K562 (cell line): ENCODE data around the gene LAG3.

Experiments
- ARNT ChIP-seq, 2 experiments: fragments of 450-650 bp; IDR thresholded peaks; 2 replicates each; pipeline ENCODE4 v1.6.1; 2016; ENCODE audit warnings: mild to moderate bottlenecking in 1 of 2
- ASH1L ChIP-seq: fragments of 450-650 bp; IDR thresholded peaks from 2 replicates; pipeline ENCODE4 v1.6.1; 2018; ENCODE audit warnings: borderline replicate concordance, mild to moderate bottlenecking, low read depth; ENCODE audit not compliant: partially characterized antibody
- ELF1 ChIP-seq: fragments of 200-800 bp; sonication (Bioruptor generic); IDR thresholded peaks from 2 replicates; pipeline ENCODE4 v1.6.1; 2016; ENCODE audit warnings: missing genetic modification characterization, missing compliant biosample characterization
- NFE2L1 ChIP-seq: fragments of 450-650 bp; IDR thresholded peaks from 2 replicates; pipeline ENCODE4 v1.6.1; 2016; ENCODE audit warnings: missing genetic modification characterization, low read depth, mild to moderate bottlenecking, missing compliant biosample characterization, moderate library complexity, borderline replicate concordance
- POLR2A ChIP-seq: fragments of 450-650 bp; conservative IDR thresholded peaks from 2 replicates; pipeline ENCODE4 v1.6.1; 2016
- POU5F1 ChIP-seq: fragments of 150-350 bp; IDR thresholded peaks from 2 replicates; pipeline ENCODE4 v1.6.1; 2014; ENCODE audit warnings: borderline replicate concordance, low read length, low read depth, mild to moderate bottlenecking; ENCODE audit not compliant: partially characterized antibody
- RAD21 ChIP-seq, 2 experiments: fragments of 250-450 bp in 1 of 2; fragments of 450-650 bp in 1 of 2; sonication (Bioruptor Pico) in 1 of 2; formaldehyde crosslinking in 1 of 2; IDR thresholded peaks in 1 of 2; conservative IDR thresholded peaks in 1 of 2; 2 replicates each; pipeline versions ENCODE4 v1.4.0 to v1.8.0; 2020 to 2022; ENCODE audit warnings: mild to moderate bottlenecking in 2 of 2, moderate library complexity in 1 of 2
- SIN3A ChIP-seq, 2 experiments: fragments of 150-350 bp in 1 of 2; IDR thresholded peaks; 2 replicates each; pipeline ENCODE4 v1.6.1; 2011 to 2016; ENCODE audit warnings: borderline replicate concordance in 2 of 2, low read depth in 2 of 2, low read length in 2 of 2, mild to moderate bottlenecking in 2 of 2, moderate library complexity in 2 of 2; ENCODE audit not compliant: control insufficient read depth in 1 of 2
- ZEB2 ChIP-seq: fragments of 450-650 bp; IDR thresholded peaks from 2 replicates; pipeline ENCODE4 v1.6.1; 2016
- ZFP36 ChIP-seq: fragments of 150-350 bp; IDR thresholded peaks from 2 replicates; pipeline ENCODE4 v1.6.1; 2018; ENCODE audit warnings: low read length, low read depth; ENCODE audit not compliant: partially characterized antibody
- TF ChIP-seq, protein P1 (sequence below): fragments of 150-350 bp; conservative IDR thresholded peaks from 2 replicates; pipeline ENCODE4 v1.6.1; 2014; ENCODE audit warnings: low read length
- TF ChIP-seq, protein P2 (sequence below), 3 experiments: IDR thresholded peaks in 2 of 3; conservative IDR thresholded peaks in 1 of 3; 2 replicates each; pipeline ENCODE4 v1.5.1; 2011 to 2012; ENCODE audit warnings: low read length in 3 of 3, mild to moderate bottlenecking in 3 of 3, control low read depth in 2 of 3, improper control_type of control experiment in 1 of 3, inconsistent platforms in 1 of 3, low read depth in 1 of 3, mixed read lengths in 1 of 3, moderate library complexity in 1 of 3; ENCODE audit not compliant: insufficient read depth in 2 of 3
- TF ChIP-seq, protein P3 (sequence below), 2 experiments: fragments of 250-450 bp in 1 of 2; fragments of 450-650 bp in 1 of 2; sonication (Bioruptor Pico) in 1 of 2; IDR thresholded peaks; 2 replicates each; pipeline versions ENCODE4 v1.6.1 to v1.8.0; 2016 to 2021; ENCODE audit warnings: mild to moderate bottlenecking in 2 of 2, moderate library complexity in 2 of 2, missing compliant biosample characterization in 1 of 2, missing genetic modification characterization in 1 of 2

DNA sequence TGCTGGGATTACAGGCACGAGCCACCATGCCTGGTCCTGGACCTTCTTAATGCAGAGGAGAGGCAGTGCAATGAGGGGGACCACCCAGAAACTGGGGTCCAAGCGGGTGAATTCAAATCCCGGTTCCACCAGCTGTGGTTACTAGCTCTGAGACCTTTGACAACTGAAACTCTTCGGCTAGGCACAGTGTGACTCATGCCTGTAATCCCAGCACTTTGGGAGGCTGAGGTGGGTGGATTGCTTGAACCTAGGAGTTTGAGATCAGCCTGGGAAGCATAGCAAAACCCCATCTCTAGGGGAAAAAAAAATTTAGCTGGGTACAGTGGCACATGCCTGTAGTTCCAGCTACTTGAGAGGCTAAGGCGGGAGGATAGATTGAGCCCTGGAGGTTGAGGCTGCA is 12.0 kb downstream of the LAG3 start:
- TF ChIP-seq POLR2A: no peak
- TF ChIP-seq ELF1: no peak
- TF ChIP-seq ZEB2: no peak
- TF ChIP-seq, protein P1, sequence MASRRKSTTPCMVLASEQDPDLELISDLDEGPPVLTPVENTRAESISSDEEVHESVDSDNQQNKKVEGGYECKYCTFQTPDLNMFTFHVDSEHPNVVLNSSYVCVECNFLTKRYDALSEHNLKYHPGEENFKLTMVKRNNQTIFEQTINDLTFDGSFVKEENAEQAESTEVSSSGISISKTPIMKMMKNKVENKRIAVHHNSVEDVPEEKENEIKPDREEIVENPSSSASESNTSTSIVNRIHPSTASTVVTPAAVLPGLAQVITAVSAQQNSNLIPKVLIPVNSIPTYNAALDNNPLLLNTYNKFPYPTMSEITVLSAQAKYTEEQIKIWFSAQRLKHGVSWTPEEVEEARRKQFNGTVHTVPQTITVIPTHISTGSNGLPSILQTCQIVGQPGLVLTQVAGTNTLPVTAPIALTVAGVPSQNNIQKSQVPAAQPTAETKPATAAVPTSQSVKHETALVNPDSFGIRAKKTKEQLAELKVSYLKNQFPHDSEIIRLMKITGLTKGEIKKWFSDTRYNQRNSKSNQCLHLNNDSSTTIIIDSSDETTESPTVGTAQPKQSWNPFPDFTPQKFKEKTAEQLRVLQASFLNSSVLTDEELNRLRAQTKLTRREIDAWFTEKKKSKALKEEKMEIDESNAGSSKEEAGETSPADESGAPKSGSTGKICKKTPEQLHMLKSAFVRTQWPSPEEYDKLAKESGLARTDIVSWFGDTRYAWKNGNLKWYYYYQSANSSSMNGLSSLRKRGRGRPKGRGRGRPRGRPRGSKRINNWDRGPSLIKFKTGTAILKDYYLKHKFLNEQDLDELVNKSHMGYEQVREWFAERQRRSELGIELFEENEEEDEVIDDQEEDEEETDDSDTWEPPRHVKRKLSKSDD: no peak
- TF ChIP-seq NFE2L1 (tag): no peak
- TF ChIP-seq ZFP36: no peak
- TF ChIP-seq, protein P2, sequence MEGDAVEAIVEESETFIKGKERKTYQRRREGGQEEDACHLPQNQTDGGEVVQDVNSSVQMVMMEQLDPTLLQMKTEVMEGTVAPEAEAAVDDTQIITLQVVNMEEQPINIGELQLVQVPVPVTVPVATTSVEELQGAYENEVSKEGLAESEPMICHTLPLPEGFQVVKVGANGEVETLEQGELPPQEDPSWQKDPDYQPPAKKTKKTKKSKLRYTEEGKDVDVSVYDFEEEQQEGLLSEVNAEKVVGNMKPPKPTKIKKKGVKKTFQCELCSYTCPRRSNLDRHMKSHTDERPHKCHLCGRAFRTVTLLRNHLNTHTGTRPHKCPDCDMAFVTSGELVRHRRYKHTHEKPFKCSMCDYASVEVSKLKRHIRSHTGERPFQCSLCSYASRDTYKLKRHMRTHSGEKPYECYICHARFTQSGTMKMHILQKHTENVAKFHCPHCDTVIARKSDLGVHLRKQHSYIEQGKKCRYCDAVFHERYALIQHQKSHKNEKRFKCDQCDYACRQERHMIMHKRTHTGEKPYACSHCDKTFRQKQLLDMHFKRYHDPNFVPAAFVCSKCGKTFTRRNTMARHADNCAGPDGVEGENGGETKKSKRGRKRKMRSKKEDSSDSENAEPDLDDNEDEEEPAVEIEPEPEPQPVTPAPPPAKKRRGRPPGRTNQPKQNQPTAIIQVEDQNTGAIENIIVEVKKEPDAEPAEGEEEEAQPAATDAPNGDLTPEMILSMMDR (IDR thresholded peaks at IDR 0.05 in 2 of 3, conservative IDR thresholded peaks at IDR 0.05 in 1 of 3; ENCODE audit: insufficient read depth in 2 of 3, low read depth in 1 of 3, low read length in 3 of 3): no peak
- TF ChIP-seq POU5F1: no peak
- TF ChIP-seq RAD21 (CRISPR knock-in tag; conservative IDR thresholded peaks at IDR 0.05 in 1 of 2, IDR thresholded peaks at IDR 0.05 in 1 of 2): no peak
- TF ChIP-seq, protein P3, sequence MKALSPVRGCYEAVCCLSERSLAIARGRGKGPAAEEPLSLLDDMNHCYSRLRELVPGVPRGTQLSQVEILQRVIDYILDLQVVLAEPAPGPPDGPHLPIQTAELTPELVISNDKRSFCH (CRISPR knock-in tag; IDR thresholded peaks at IDR 0.05): no peak
- TF ChIP-seq, protein P3 (tag; IDR thresholded peaks at IDR 0.05): no peak
- no peak for TF ChIP-seq ARNT (IDR thresholded peaks at IDR 0.05)
- TF ChIP-seq SIN3A (IDR thresholded peaks at IDR 0.05; ENCODE audit: borderline replicate concordance in 2 of 2, control insufficient read depth in 1 of 2, low read depth in 2 of 2, low read length in 2 of 2): no peak
- no peak for TF ChIP-seq ASH1L
